H1 (cell line): ENCODE measurements around the gene XAB2. TPM values are rescaled to one million over a fixed set of nuclear protein-coding genes. Genes with fewer than 3 reads are reported as not detected.

ENCODE experiments used
- CTCF ChIA-PET: fragments of 300-600 bp; sonication (Branson Sonifier 250); formaldehyde crosslinking; loops from one replicate; lab custom pipeline; 2021; ENCODE audit not compliant: partially characterized antibody; lab: Charles Lee
- POLR2A ChIA-PET: fragments of 300-600 bp; sonication (Branson Sonifier 250); formaldehyde crosslinking; loops from one replicate; lab custom pipeline; 2021; ENCODE audit warnings: inconsistent platforms; ENCODE audit not compliant: partially characterized antibody; lab: Charles Lee
- DNase-seq, 2 experiments: peaks; one replicate each; pipeline versions ENCODE4 v3.0.0 to v3.0.0-alpha.2; 2010 to 2022; ENCODE audit warnings: low spot score in 2 of 2, low read depth in 1 of 2, mixed read lengths in 1 of 2
- FAIRE-seq: peaks from 2 replicates; lab custom pipeline; 2011; peaks lifted over from hg19 to GRCh38; lab: Jason Lieb, UNC
- H2AFZ ChIP-seq: 2 replicates; pipeline ENCODE4 v1.8.1; 2012; ENCODE audit warnings: low read length, inconsistent platforms
- H2AK5ac ChIP-seq: 2 replicates; pipeline ENCODE4 v1.6.1; 2013; ENCODE audit warnings: low read depth, low read length
- H2BK120ac ChIP-seq: replicated peaks from 2 replicates; pipeline ENCODE3; 2013; ENCODE audit warnings: low read depth, low read length, inconsistent platforms
- H2BK12ac ChIP-seq: 2 replicates; pipeline ENCODE4 v1.6.1; 2013; ENCODE audit warnings: low read depth, low read length
- H2BK15ac ChIP-seq: 2 replicates; pipeline ENCODE4 v1.6.1; 2013; ENCODE audit warnings: low read length
- H2BK20ac ChIP-seq: 2 replicates; pipeline ENCODE4 v1.6.1; 2013; ENCODE audit warnings: low read length
- H2BK5ac ChIP-seq: 2 replicates; pipeline ENCODE4 v1.6.1; 2013; ENCODE audit warnings: low read depth, low read length
- H3K14ac ChIP-seq: 2 replicates; pipeline ENCODE4 v1.6.1; 2013; ENCODE audit warnings: inconsistent platforms; ENCODE audit not compliant: insufficient read length
- H3K18ac ChIP-seq: 2 replicates; pipeline ENCODE4 v1.6.1; 2013; ENCODE audit warnings: low read length; ENCODE audit errors: extremely low read depth
- H3K23ac ChIP-seq: 2 replicates; pipeline ENCODE4 v1.6.1; 2013; ENCODE audit warnings: inconsistent platforms; ENCODE audit not compliant: insufficient read length
- H3K23me2 ChIP-seq: 2 replicates; pipeline ENCODE4 v1.6.1; 2013; ENCODE audit warnings: low read depth, low read length
- H3K27ac ChIP-seq: 2 replicates; pipeline ENCODE4 v1.6.1; 2011; ENCODE audit warnings: low read depth, low read length, inconsistent platforms
- H3K27me3 ChIP-seq, 4 experiments: replicated peaks in 1 of 4; 1 replicate in 1 of 4; 2 replicates in 3 of 4; pipeline versions ENCODE4 v1.6.1 to v1.8.1; 2011 to 2013; ENCODE audit warnings: low read length in 3 of 4, mild to moderate bottlenecking in 3 of 4, inconsistent platforms in 2 of 4, mixed read lengths in 2 of 4, moderate library complexity in 1 of 4; ENCODE audit not compliant: control insufficient read depth in 3 of 4, insufficient read depth in 3 of 4; ENCODE audit errors: extremely low read depth in 1 of 4
- H3K36me3 ChIP-seq, 4 experiments: 2 replicates each; pipeline versions ENCODE4 v1.6.1 to v1.8.1; 2011 to 2013; ENCODE audit warnings: mild to moderate bottlenecking in 4 of 4, low read length in 3 of 4, moderate library complexity in 2 of 4, control low read depth in 1 of 4, inconsistent platforms in 1 of 4; ENCODE audit not compliant: insufficient read depth in 4 of 4, control insufficient read depth in 2 of 4
- H3K4ac ChIP-seq: replicated peaks from 2 replicates; pipeline ENCODE3; 2013; ENCODE audit warnings: low read length, low read depth, mixed read lengths, inconsistent platforms; ENCODE audit not compliant: insufficient read length
- H3K4me1 ChIP-seq, 4 experiments: replicated peaks in 1 of 4; 1 replicate in 1 of 4; 2 replicates in 3 of 4; pipeline versions ENCODE4 v1.6.1 to v1.8.1; 2011 to 2013; ENCODE audit warnings: low read length in 3 of 4, inconsistent platforms in 2 of 4, mixed read lengths in 1 of 4; ENCODE audit not compliant: insufficient read depth in 4 of 4, control insufficient read depth in 3 of 4
- H3K4me2 ChIP-seq, 2 experiments: 2 replicates each; pipeline versions ENCODE4 v1.6.1 to v1.8.1; 2011 to 2013; ENCODE audit warnings: low read depth in 2 of 2, low read length in 2 of 2, control low read depth in 1 of 2, inconsistent platforms in 1 of 2, mild to moderate bottlenecking in 1 of 2; ENCODE audit not compliant: insufficient read depth in 1 of 2
- H3K4me3 ChIP-seq, 4 experiments: fragments of 200-600, 300-600 bp in 1 of 4; sonication (generic), shearing (Covaris generic), sonication (Bioruptor Twin) in 1 of 4; 2 replicates each; pipeline versions ENCODE4 v1.5.1 to v1.8.1; 2011 to 2016; ENCODE audit warnings: low read length in 4 of 4, low read depth in 3 of 4, control low read depth in 2 of 4, inconsistent platforms in 2 of 4, mild to moderate bottlenecking in 2 of 4, mixed read lengths in 1 of 4, moderate library complexity in 1 of 4; ENCODE audit not compliant: insufficient read depth in 2 of 4; ENCODE audit errors: extremely low read depth in 1 of 4
- H3K56ac ChIP-seq: replicated peaks from 2 replicates; pipeline ENCODE3; 2013; ENCODE audit warnings: low read depth, mild to moderate bottlenecking, mixed read lengths, low read length, inconsistent platforms; ENCODE audit not compliant: insufficient read length
- H3K79me1 ChIP-seq: 2 replicates; pipeline ENCODE4 v1.6.1; 2013; ENCODE audit warnings: low read depth, low read length, control low read depth
- H3K79me2 ChIP-seq, 2 experiments: 2 replicates each; pipeline versions ENCODE4 v1.6.1 to v1.8.1; 2012 to 2013; ENCODE audit warnings: low read length in 2 of 2, mild to moderate bottlenecking in 2 of 2, inconsistent platforms in 1 of 2; ENCODE audit not compliant: insufficient read depth in 2 of 2, control insufficient read depth in 1 of 2
- H3K9ac ChIP-seq, 4 experiments: replicated peaks in 1 of 4; 1 replicate in 1 of 4; 2 replicates in 3 of 4; pipeline versions ENCODE4 v1.6.1 to v1.8.1; 2011 to 2013; ENCODE audit warnings: low read depth in 3 of 4, low read length in 3 of 4, control low read depth in 2 of 4, mild to moderate bottlenecking in 2 of 4, moderate library complexity in 2 of 4, inconsistent platforms in 1 of 4; ENCODE audit errors: extremely low read depth in 1 of 4
- H3K9me3 ChIP-seq, 2 experiments: 2 replicates each; pipeline versions ENCODE4 v1.6.1 to v1.8.1; 2012 to 2013; ENCODE audit warnings: mild to moderate bottlenecking in 2 of 2, moderate library complexity in 2 of 2, control low read depth in 1 of 2, inconsistent platforms in 1 of 2, low read depth in 1 of 2, low read length in 1 of 2, mixed read lengths in 1 of 2; ENCODE audit not compliant: insufficient read depth in 2 of 2
- H4K20me1 ChIP-seq, 2 experiments: replicated peaks in 1 of 2; 2 replicates each; pipeline versions ENCODE3 to v1.8.1; 2011 to 2013; ENCODE audit warnings: inconsistent platforms in 2 of 2, low read length in 2 of 2, mild to moderate bottlenecking in 1 of 2; ENCODE audit not compliant: insufficient read depth in 2 of 2, control insufficient read depth in 1 of 2
- H4K5ac ChIP-seq: 2 replicates; pipeline ENCODE4 v1.6.1; 2013; ENCODE audit warnings: low read length, low read depth, mixed read lengths, inconsistent platforms; ENCODE audit not compliant: insufficient read length
- H4K8ac ChIP-seq: 2 replicates; pipeline ENCODE4 v1.8.0; 2013; ENCODE audit warnings: mild to moderate bottlenecking, moderate library complexity, low read length, inconsistent platforms; ENCODE audit not compliant: insufficient read depth; ENCODE audit errors: extremely low read depth
- H4K91ac ChIP-seq: replicated peaks from 2 replicates; pipeline ENCODE3; 2013; ENCODE audit warnings: low read length, mixed read lengths, inconsistent platforms; ENCODE audit not compliant: insufficient read length
- CREB1 ChIP-seq: IDR thresholded peaks from 2 replicates; pipeline ENCODE4 v1.6.1; 2012; ENCODE audit warnings: inconsistent platforms
- HDAC2 ChIP-seq, 2 experiments: fragments of 300-600 bp in 1 of 2; sonication (generic) in 1 of 2; IDR thresholded peaks; 2 replicates each; pipeline ENCODE4 v1.6.1; 2011 to 2012; ENCODE audit warnings: low read depth in 2 of 2, low read length in 2 of 2, mild to moderate bottlenecking in 2 of 2, moderate library complexity in 2 of 2, borderline replicate concordance in 1 of 2, inconsistent platforms in 1 of 2
- RXRA ChIP-seq: IDR thresholded peaks from 2 replicates; pipeline ENCODE4 v1.6.1; 2011; ENCODE audit warnings: low read depth, mild to moderate bottlenecking, low read length, moderate library complexity; ENCODE audit not compliant: insufficient read depth
- SP4 ChIP-seq: IDR thresholded peaks from 2 replicates; pipeline ENCODE4 v1.6.1; 2012; ENCODE audit warnings: low read length, inconsistent platforms
- SUZ12 ChIP-seq: fragments of 200-600 bp; sonication (generic); IDR thresholded peaks from 2 replicates; pipeline ENCODE4 v1.6.1; 2012; ENCODE audit warnings: mild to moderate bottlenecking, inconsistent platforms, low read length, moderate library complexity, mixed read lengths
- WGBS, 2 experiments: shearing (Covaris generic) in 1 of 2; methylation state at CpG; one replicate each; pipeline versions ENCODE4 v1.1.6 to v1.1.7; 2013 to 2015; ENCODE audit warnings: low lambda C conversion rate in 2 of 2, mixed read lengths in 2 of 2, inconsistent platforms in 1 of 2, low coverage in 1 of 2, missing lambda C conversion rate in 1 of 2; ENCODE audit not compliant: insufficient replicate concordance in 2 of 2, insufficient coverage in 1 of 2, insufficient read length in 1 of 2; ENCODE audit errors: extremely low coverage in 1 of 2, missing lambda C conversion rate in 1 of 2; 5-methylcytosine and 5-hydroxymethylcytosine counted together
- polyA plus RNA-seq, 7 experiments: library from polyadenylated mRNA; depleted of rRNA in 3 of 7; stranded (reverse) in 5 of 7; unstranded in 2 of 7; fragments of >200 nt in 5 of 7; fragments of 200-250 nt in 2 of 7; gene quantifications; 1 replicate in 5 of 7; 2 replicates in 1 of 7; 4 replicates in 1 of 7; pipeline versions ENCODE4 v1.2.1 to v1.2.3, GENCODE V29; 2011 to 2013; ENCODE audit warnings: missing spikeins in 2 of 7, mixed read lengths in 2 of 7
- total RNA-seq: library from RNA; stranded (reverse); fragmentation: NEBNext Ultra II Directional; extraction: Animal tissue kit (Norgen Biotek cat#: 25700); gene quantifications from 2 replicates; pipeline ENCODE4 v1.2.1, GENCODE V29; 2021
- TF ChIP-seq, protein P1 (sequence below): IDR thresholded peaks from 2 replicates; pipeline ENCODE4 v1.6.1; 2012; ENCODE audit warnings: inconsistent platforms

Gene XAB2
- total and polyA plus RNA-seq, 2 of the 8 experiments (the other 6 are each of a cell fraction or from before 2014, with no cell fraction given): 48.2 to 49.4 TPM

GRCh38 chr19:7579182-7579581 is 50.2 kb downstream of the XAB2 start:
- Histone ChIP-seq H3K14ac (no peak overlapping the region), H2BK15ac (no peak overlapping the region), H3K4me1 (no peaks in the 10 kb centered on the region), H3K4ac (no peak overlapping the region), H2BK5ac (no peak overlapping the region)
- no peak for DNase-seq
- no peak for FAIRE-seq
- TF ChIP-seq HDAC2 (IDR thresholded peaks at IDR 0.05; ENCODE audit: borderline replicate concordance in 1 of 2, low read depth in 2 of 2, low read length in 2 of 2) (no peak), CREB1 (no peak), SUZ12 (no peak), RXRA (no peak), SP4 (no peak)
- TF ChIP-seq, protein P1, sequence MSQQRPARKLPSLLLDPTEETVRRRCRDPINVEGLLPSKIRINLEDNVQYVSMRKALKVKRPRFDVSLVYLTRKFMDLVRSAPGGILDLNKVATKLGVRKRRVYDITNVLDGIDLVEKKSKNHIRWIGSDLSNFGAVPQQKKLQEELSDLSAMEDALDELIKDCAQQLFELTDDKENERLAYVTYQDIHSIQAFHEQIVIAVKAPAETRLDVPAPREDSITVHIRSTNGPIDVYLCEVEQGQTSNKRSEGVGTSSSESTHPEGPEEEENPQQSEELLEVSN: no peak
- TF ChIP-seq, all 59 proteins: peak for 0
- Histone ChIP-seq H3K23ac (no peak overlapping the region), H3K18ac (no peak overlapping the region), H3K4me2 (no peak overlapping the region), H3K23me2 (no peaks in the 10 kb centered on the region), H3K27ac (no peak overlapping the region), H3K9me3 (no peaks in the 10 kb centered on the region), H2AK5ac (no peak overlapping the region), H2BK120ac (no peak overlapping the region), H3K56ac (no peak overlapping the region), H4K20me1 (no peaks in the 10 kb centered on the region), H3K79me2 (no peaks in the 10 kb centered on the region), H4K8ac (no peak overlapping the region), H3K36me3 (no peaks in the 10 kb centered on the region), H3K4me3 (no peak overlapping the region), H2BK12ac (no peak overlapping the region), H3K79me1 (no peaks in the 10 kb centered on the region), H4K5ac (no peak overlapping the region), H2AFZ (no peak overlapping the region), H3K27me3 (0 out of 7 replicates have a peak, but pooled peaks cover 0 to 2% (median 0%) of the 10 kb centered on the region in 4 experiments), H3K9ac (no peak overlapping the region), H2BK20ac (no peak overlapping the region), H4K91ac (no peak overlapping the region)
- 94% methylated on average over 6 of the region's 6 CpGs; no CpG with 5 or more reads in 1 of the 2 experiments for WGBS, 2 experiments
- CTCF ChIA-PET: interaction anchor here (1.0 to 2.8 kb wide), 3 partner anchors 10 to 309 kb away, joined by 3 to 11 read pairs (median 4); partner anchors contain the start of gene LRRC8E
- POLR2A ChIA-PET: no interaction called here
